Measurements from ENCODE around the gene ATAD3B.
"Not testable (repeated sequence)": the region's sequence is repeated elsewhere in the genome, so short reads cannot be mapped to it uniquely, and the experiment has no call there.

The ATAD3B gene

DNA sequence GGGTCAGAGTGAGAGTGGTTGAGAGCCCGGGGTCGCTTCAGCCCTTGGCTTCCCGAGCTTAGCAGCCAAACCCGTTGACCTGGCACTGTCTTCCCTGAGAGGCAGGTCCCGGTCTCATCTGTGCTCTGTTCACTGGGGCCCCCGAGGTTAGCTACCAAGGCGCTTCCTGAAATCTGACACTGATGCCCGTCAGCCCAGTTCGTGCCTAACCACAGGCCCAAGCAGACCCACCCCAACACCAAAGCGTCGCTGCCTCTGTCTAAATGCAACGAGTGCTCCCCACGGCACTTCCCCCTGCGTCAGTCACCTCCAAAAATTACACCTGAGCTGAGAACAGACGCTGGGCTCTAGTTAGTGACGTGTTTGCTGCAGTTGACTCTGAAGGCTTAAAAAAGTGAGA, 42.8 kb downstream of the ATAD3B start:
- not testable (repeated sequence) for DNase-seq (ENCODE audit: low spot score)

GRCh38 chr1:1516923-1517322, 45.4 kb downstream of the ATAD3B start:
- not testable (repeated sequence) for DNase-seq (ENCODE audit: low spot score)

- no peak for DNase-seq (ENCODE audit: low spot score)
Measured at GRCh38 chr1:1517973-1518620, 46.5 kb downstream of the ATAD3B start.

DNA sequence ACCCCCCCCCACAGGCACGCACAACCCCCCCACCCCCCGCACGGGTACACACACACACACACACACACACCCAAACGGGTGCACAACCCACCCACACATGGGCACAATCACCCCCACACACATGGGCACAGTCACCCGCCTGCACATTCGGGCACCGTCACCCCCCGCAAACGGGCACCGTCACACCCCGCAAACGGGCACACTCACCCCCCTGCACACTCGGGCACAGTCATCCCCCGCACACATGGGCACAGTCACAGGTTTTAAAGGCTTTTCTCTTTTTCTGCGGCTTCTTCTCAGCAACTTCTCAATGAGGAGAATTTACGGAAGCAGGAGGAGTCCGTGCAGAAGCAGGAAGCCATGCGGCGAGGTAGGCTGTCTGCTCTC, 47.0 kb downstream of the ATAD3B start:
- DNase-seq (ENCODE audit: low spot score), result not testable (repeated sequence)

- DNase-seq (ENCODE audit: low spot score), result not testable (repeated sequence)
Measured at GRCh38 chr1:1519805-1520505, 48.4 kb downstream of the ATAD3B start.

- DNase-seq (ENCODE audit: low spot score), result no peak
Measured at GRCh38 chr1:1521331-1521730, 49.8 kb downstream of the ATAD3B start.

DNA sequence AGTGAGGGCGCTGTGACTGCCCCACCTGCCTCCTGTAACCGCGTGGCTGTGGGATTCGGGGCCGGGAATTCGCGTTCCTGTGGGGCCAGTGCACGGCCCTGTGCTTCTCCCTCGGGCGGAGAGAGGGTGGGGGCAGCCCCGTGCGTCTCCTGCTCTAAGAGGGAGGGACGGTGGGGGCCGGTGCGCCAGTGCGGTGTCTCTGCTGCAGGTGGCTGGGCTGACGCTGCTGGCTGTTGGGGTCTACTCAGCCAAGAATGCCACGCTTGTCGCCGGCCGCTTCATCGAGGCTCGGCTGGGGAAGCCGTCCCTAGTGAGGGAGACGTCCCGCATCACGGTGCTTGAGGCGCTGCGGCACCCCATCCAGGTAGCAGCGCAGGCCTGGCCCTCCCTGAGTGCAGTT, 51.0 kb downstream of the ATAD3B start:
- DNase-seq (ENCODE audit: low spot score), result not testable (repeated sequence)

- not testable (repeated sequence) for DNase-seq (ENCODE audit: low spot score)
Measured at GRCh38 chr1:1523226-1523625, 51.7 kb downstream of the ATAD3B start.

- not testable (repeated sequence) for DNase-seq (ENCODE audit: low spot score)
Measured at GRCh38 chr1:1523651-1524050, 52.1 kb downstream of the ATAD3B start.

- DNase-seq (ENCODE audit: low spot score), result not testable (repeated sequence)
Measured at GRCh38 chr1:1524750-1525383, 53.3 kb downstream of the ATAD3B start.

DNA sequence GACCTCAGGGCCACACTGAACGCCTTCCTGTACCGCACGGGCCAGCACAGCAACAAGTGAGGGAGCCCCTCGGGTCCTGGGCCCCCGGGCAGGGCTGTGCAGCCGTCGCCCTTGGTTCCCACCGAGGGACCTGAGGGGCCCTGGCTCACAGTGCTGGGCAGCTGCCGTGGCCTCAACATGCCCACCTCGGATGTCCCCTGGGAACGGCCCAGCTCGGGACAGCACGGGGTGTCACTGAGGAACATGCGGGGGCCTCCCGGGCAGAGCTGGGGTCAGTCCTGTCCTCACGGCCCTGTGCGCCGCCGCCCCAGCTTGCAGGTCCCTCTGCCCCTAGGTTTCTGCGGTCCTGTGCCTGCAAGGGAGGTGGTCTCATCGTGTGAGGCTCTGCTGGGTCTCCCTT, 54.9 kb downstream of the ATAD3B start:
- DNase-seq (ENCODE audit: low spot score), result not testable (repeated sequence)

DNA sequence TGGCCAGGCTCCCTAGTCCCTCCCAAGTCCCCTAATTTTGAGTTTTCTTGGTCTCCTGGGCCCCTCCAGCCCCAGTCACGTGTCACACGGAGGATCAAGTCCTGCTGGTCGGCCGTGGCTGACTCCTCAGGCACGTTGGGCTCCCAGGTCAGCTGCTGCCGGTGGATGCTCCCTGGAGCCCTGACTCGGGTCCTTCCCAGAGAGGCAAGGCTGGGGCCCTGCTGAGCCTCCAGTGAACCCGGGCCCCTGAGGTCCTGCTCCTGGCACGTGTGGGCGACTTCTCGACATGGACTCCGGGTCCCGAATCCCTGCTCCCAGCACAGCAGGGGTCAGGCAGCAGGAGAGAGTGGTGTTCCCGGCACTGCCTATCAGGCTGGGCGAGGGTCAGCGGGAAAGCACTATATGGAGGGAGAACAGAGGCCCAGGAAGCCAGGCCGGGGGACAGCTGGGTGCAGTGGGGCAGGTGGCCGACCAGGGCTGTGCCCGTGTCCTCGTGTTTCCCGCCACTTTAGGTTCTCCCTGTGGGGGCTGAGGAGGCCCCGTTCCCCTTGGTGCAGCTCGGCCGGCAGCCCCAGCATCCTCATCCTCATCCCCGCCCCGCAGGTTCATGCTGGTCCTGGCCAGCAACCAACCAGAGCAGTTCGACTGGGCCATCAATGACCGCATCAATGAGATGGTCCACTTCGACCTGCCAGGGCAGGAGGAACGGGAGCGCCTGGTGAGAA, 55.7 kb downstream of the ATAD3B start:
- no peak for DNase-seq (ENCODE audit: low spot score)

- no peak for DNase-seq (ENCODE audit: low spot score)
Measured at GRCh38 chr1:1528301-1529267, 57.0 kb downstream of the ATAD3B start.

DNA sequence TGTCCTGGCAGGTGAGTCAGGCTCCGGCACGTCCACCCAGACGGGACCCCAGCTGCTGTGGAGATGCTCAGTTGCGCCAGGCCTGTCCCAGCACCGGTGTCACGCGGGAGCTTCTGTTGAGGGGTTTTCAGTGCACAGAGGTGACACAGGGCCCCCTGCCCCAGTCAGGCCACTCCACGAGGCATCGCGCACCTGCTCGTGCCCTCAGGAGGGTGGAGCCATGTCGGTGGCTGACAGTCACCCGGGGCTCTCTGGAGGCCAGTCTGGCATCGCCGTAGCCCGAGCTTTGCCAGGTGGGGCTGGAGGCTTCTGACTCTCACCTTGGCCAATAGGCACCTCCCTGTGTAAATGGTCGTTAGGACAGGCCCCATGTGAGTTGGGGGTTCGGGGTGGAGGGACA, 57.8 kb downstream of the ATAD3B start:
- no peak for DNase-seq (ENCODE audit: low spot score)

- no peak for DNase-seq (ENCODE audit: low spot score)
Measured at GRCh38 chr1:1529936-1530335, 58.4 kb downstream of the ATAD3B start.

GRCh38 chr1:1531947-1532346, 60.4 kb downstream of the ATAD3B start:
- DNase-seq (ENCODE audit: low spot score), result no peak

DNA sequence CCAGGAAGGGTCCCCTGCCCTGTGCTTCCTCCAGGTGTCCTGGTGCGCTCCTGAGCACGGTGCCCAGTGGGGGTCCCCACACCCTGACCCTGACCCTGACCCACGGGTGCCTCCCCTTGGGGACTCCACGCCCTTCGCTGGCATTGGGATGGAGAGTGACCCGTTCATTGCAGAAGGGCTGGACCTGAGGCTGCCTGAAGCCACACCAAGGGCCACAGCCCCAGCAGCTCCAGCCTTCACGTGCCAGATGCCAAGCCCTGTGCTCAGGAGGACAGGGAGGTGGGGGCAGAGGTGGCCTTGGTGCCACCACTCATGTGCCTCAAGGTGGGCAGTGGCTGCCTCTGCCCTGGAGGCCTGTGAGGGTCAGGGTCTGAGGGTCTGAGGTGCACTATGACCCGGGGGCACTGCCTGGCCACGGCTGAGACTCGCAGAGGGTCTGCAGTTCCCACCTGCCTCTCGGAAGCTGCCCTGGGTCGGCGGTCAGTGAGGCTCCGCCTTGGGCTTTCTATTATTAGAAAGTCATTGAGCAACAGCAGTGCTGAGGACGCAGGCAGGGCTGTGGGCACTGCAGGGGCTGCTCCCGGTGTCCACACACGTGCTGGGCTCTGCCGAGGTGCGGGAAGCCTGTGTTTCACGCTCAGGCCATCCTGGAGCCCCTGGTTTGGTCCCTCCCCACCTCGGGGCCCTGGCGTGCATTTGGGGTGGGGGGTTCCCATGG, 61.8 kb downstream of the ATAD3B start:
- DNase-seq (ENCODE audit: low spot score), result not testable (repeated sequence)

GRCh38 chr1:1533894-1534291, 62.3 kb downstream of the ATAD3B start:
- not testable (repeated sequence) for DNase-seq (ENCODE audit: low spot score)

DNA sequence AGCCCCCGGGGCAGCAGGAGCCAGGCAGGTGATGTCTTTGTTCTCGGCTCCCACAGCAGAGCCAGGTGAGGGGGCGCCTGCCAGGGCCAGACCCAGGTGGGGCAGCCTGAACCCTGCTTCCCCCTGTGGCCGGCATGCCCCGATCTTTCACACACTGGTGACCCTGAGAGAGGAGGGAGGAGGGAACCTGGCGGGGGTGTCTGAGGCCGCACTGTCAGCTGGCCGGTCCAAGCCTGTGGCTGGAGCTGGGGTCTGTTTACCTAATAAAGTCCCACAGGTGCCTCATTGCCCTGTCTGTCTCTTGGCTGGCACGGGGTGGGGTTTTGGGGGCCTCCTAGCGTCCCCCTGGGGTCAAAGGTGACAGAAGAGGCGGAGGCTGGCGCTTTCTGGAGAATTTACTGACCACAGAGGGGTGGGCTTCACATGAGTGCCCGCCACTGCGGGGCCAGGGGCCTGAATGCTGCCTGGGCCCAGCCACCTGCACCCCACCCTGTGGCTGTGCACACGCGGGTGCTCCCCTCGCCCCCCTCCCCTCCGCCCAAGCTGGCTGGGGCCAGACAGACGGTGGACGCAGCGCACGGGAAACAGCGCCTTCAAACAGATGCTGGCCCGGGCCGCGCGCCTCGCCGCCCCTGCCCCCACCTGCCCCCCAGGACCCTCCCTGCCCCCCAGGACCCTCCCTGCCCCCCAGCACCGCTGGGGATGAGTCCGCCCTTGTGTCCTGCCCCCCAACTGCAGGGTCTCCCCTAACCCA, 63.0 kb downstream of the ATAD3B start:
- no peak for DNase-seq (ENCODE audit: low spot score)

Measured in COLO829 (cell line).